Neural cell (in vitro differentiated cells): ENCODE measurements around the gene LMNB1. TPM values are rescaled to one million over a fixed set of nuclear protein-coding genes. Genes with fewer than 3 reads are reported as not detected.

Experiments used
- H2AFZ ChIP-seq: fragments of 200-600, 300-800 bp; sonication (generic), shearing (Covaris generic); 2 replicates; pipeline ENCODE4 v1.6.0; 2014; ENCODE audit warnings: low read depth, mild to moderate bottlenecking, antibody characterized with exemption, low read length, moderate library complexity
- H3F3A ChIP-seq: fragments of 200-600 bp; shearing (Covaris generic); 2 replicates; pipeline ENCODE4 v1.6.1; 2016; ENCODE audit warnings: mild to moderate bottlenecking, moderate library complexity, mixed read lengths, antibody characterized with exemption, low read length; ENCODE audit not compliant: insufficient read depth, poor library complexity, severe bottlenecking
- H3K27ac ChIP-seq: fragments of 200-600, 300-800 bp; sonication (generic), shearing (Covaris generic); 2 replicates; pipeline ENCODE4 v1.5.1; 2014; ENCODE audit warnings: mild to moderate bottlenecking, low read length, moderate library complexity
- H3K27me3 ChIP-seq: fragments of 300-800, 200-600 bp; sonication (generic), shearing (Covaris generic); 2 replicates; pipeline ENCODE4 v1.6.0; 2014; ENCODE audit warnings: mild to moderate bottlenecking, low read depth, low read length, moderate library complexity; ENCODE audit not compliant: insufficient read depth
- H3K36me3 ChIP-seq: fragments of 300-800, 200-600 bp; sonication (generic), shearing (Covaris generic); 2 replicates; pipeline ENCODE4 v1.5.1; 2014; ENCODE audit warnings: mild to moderate bottlenecking, antibody characterized with exemption, low read length, moderate library complexity; ENCODE audit not compliant: insufficient read depth
- H3K4me2 ChIP-seq: fragments of 300-800, 200-600 bp; sonication (generic), shearing (Covaris generic); 2 replicates; pipeline ENCODE4 v1.6.0; 2014; ENCODE audit warnings: mild to moderate bottlenecking, low read length
- H3K4me3 ChIP-seq: fragments of 300-800, 200-600 bp; sonication (generic), shearing (Covaris generic); 2 replicates; pipeline ENCODE4 v1.5.1; 2014; ENCODE audit warnings: mild to moderate bottlenecking, low read length, moderate library complexity
- H3K79me2 ChIP-seq: fragments of 200-600 bp; shearing (Covaris generic); replicated peaks from 2 replicates; pipeline ENCODE4 v1.6.0; 2014; ENCODE audit warnings: mild to moderate bottlenecking, low read length, moderate library complexity; ENCODE audit not compliant: insufficient read depth
- H3K9ac ChIP-seq: fragments of 300-800, 200-600 bp; sonication (generic), shearing (Covaris generic); 2 replicates; pipeline ENCODE4 v1.6.1; 2016; ENCODE audit warnings: mild to moderate bottlenecking, low read length, mixed read lengths
- H3K9me2 ChIP-seq: fragments of 200-600 bp; shearing (Covaris generic); 2 replicates; pipeline ENCODE4 v1.6.1; 2016; ENCODE audit warnings: mild to moderate bottlenecking, low read length, mixed read lengths; ENCODE audit not compliant: insufficient read depth
- H3K9me3 ChIP-seq: fragments of 200-600, 300-800 bp; sonication (generic), shearing (Covaris generic); 2 replicates; pipeline ENCODE4 v1.6.1; 2016; ENCODE audit warnings: mild to moderate bottlenecking, mixed run types, low read length, moderate library complexity, mixed read lengths
- H4K20me1 ChIP-seq: fragments of 200-600 bp; shearing (Covaris generic); 2 replicates; pipeline ENCODE4 v1.6.1; 2016; ENCODE audit warnings: mild to moderate bottlenecking, mixed run types; ENCODE audit not compliant: insufficient read depth
- CTCF ChIP-seq: fragments of 450-650 bp; IDR thresholded peaks from 2 replicates; pipeline ENCODE4 v1.5.1; 2014; ENCODE audit warnings: antibody characterized with exemption, mild to moderate bottlenecking, moderate library complexity; ENCODE audit not compliant: poor library complexity, severe bottlenecking
- EP300 ChIP-seq: fragments of 450-650 bp; conservative IDR thresholded peaks from 2 replicates; pipeline ENCODE4 v1.6.1; 2014; ENCODE audit warnings: antibody characterized with exemption, mild to moderate bottlenecking, moderate library complexity; ENCODE audit not compliant: poor library complexity, severe bottlenecking
- EZH2 ChIP-seq: fragments of 200-600, 300-800 bp; shearing (Covaris generic), sonication (generic); IDR thresholded peaks from 2 replicates; pipeline ENCODE4 v1.6.1; 2014; ENCODE audit warnings: antibody characterized with exemption, low read length, borderline replicate concordance, mild to moderate bottlenecking; ENCODE audit not compliant: insufficient read depth, poor library complexity, severe bottlenecking
- MXI1 ChIP-seq: fragments of 450-650 bp; conservative IDR thresholded peaks from 2 replicates; pipeline ENCODE4 v1.6.1; 2014; ENCODE audit warnings: antibody characterized with exemption, mild to moderate bottlenecking; ENCODE audit not compliant: poor library complexity, severe bottlenecking
- POLR2AphosphoS5 ChIP-seq: IDR thresholded peaks from 2 replicates; pipeline ENCODE4 v1.6.1; 2012
- RAD21 ChIP-seq: fragments of 450-650 bp; conservative IDR thresholded peaks from 2 replicates; pipeline ENCODE4 v1.6.1; 2014; ENCODE audit warnings: antibody characterized with exemption, mild to moderate bottlenecking, moderate library complexity
- SMC3 ChIP-seq: fragments of 450-650 bp; conservative IDR thresholded peaks from 2 replicates; pipeline ENCODE4 v1.6.1; 2014; ENCODE audit warnings: antibody characterized with exemption, mild to moderate bottlenecking, moderate library complexity; ENCODE audit not compliant: poor library complexity
- TAF1 ChIP-seq: IDR thresholded peaks from 2 replicates; pipeline ENCODE4 v1.6.1; 2012; ENCODE audit warnings: low read depth
- polyA plus RNA-seq: library from polyadenylated mRNA; depleted of rRNA; stranded (reverse); fragments of >200 nt; gene quantifications from 2 replicates; pipeline ENCODE4 v1.2.3, GENCODE V29; 2014
- TF ChIP-seq, protein P1 (sequence below): IDR thresholded peaks from 2 replicates; pipeline ENCODE4 v1.6.1; 2012; ENCODE audit warnings: borderline replicate concordance

LMNB1 gene
- polyA plus RNA-seq, 1 donor from 2014 or later, result 91.0 TPM

DNA sequence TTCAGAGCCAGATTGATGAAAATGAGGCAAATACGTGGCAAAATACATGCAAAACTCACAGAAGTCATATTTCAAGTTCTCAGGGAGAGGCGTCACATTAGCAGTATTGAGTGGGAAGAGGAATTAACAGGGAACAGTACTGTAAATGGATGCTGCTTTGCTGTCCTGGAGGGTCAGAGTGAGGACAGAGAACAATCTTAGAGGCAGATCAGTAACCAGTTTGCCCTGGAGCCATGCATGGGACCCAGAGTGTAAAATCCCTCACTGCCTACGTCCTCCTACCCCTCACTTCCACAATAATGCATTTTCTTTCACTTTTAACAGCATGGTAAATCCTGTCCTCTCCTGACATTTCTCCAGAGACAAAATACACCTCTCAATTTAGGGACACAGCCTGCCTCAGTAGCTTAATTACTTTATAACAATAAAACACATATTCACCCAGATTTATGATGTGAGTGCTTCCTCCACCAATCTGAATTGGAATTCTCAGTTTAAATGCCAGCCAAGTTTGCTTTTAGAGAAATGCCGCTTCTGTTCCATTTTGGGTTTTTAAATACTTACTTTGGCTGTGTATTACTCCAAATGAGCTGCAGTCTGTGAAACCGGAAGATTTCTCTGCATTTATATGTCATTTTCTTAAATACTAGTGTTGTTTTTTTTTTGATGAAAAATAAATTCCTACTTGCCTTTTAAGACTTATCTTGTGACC, 70.0 kb downstream of the LMNB1 start:
- H3K36me3 ChIP-seq, result no peaks in the 10 kb centered on the region
- H3K9me3 ChIP-seq, result no peaks in the 10 kb centered on the region
- no peaks in the 10 kb centered on the region for H3F3A ChIP-seq
- no peak overlapping the region for H2AFZ ChIP-seq
- no peak overlapping the region for H3K9ac ChIP-seq
- no peak overlapping the region for H3K27ac ChIP-seq
- TF ChIP-seq RAD21, result no peak
- no peak for TF ChIP-seq POLR2AphosphoS5
- no peak for TF ChIP-seq TAF1
- TF ChIP-seq SMC3, result no peak
- no peak for TF ChIP-seq CTCF
- TF ChIP-seq EP300, result no peak
- no peak for TF ChIP-seq EZH2
- TF ChIP-seq, protein P1, sequence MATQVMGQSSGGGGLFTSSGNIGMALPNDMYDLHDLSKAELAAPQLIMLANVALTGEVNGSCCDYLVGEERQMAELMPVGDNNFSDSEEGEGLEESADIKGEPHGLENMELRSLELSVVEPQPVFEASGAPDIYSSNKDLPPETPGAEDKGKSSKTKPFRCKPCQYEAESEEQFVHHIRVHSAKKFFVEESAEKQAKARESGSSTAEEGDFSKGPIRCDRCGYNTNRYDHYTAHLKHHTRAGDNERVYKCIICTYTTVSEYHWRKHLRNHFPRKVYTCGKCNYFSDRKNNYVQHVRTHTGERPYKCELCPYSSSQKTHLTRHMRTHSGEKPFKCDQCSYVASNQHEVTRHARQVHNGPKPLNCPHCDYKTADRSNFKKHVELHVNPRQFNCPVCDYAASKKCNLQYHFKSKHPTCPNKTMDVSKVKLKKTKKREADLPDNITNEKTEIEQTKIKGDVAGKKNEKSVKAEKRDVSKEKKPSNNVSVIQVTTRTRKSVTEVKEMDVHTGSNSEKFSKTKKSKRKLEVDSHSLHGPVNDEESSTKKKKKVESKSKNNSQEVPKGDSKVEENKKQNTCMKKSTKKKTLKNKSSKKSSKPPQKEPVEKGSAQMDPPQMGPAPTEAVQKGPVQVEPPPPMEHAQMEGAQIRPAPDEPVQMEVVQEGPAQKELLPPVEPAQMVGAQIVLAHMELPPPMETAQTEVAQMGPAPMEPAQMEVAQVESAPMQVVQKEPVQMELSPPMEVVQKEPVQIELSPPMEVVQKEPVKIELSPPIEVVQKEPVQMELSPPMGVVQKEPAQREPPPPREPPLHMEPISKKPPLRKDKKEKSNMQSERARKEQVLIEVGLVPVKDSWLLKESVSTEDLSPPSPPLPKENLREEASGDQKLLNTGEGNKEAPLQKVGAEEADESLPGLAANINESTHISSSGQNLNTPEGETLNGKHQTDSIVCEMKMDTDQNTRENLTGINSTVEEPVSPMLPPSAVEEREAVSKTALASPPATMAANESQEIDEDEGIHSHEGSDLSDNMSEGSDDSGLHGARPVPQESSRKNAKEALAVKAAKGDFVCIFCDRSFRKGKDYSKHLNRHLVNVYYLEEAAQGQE, result no peak
- TF ChIP-seq MXI1, result no peak
- no peaks in the 10 kb centered on the region for H4K20me1 ChIP-seq
- no peak overlapping the region for H3K4me2 ChIP-seq
- H3K9me2 ChIP-seq, result no peaks in the 10 kb centered on the region
- H3K79me2 ChIP-seq, result no peaks in the 10 kb centered on the region
- H3K4me3 ChIP-seq, result no peak overlapping the region
- no peaks in the 10 kb centered on the region for H3K27me3 ChIP-seq

GRCh38 chr5:126847456-126847820, 70.5 kb downstream of the LMNB1 start:
- Histone ChIP-seq H3F3A (no peaks in the 10 kb centered on the region), H3K9ac (no peak overlapping the region), H3K27me3 (no peaks in the 10 kb centered on the region), H3K4me2 (no peak overlapping the region), H3K79me2 (no peaks in the 10 kb centered on the region), H3K9me2 (no peaks in the 10 kb centered on the region), H3K27ac (no peak overlapping the region), H4K20me1 (no peaks in the 10 kb centered on the region), H3K9me3 (no peaks in the 10 kb centered on the region), H2AFZ (no peak overlapping the region), H3K4me3 (no peak overlapping the region), H3K36me3 (no peaks in the 10 kb centered on the region)
- TF ChIP-seq CTCF, result no peak
- TF ChIP-seq RAD21, result no peak
- no peak for TF ChIP-seq POLR2AphosphoS5
- TF ChIP-seq MXI1, result no peak
- TF ChIP-seq, protein P1, result no peak
- no peak for TF ChIP-seq TAF1
- TF ChIP-seq SMC3, result no peak
- no peak for TF ChIP-seq EP300
- TF ChIP-seq EZH2, result no peak
